Left lung (tissue), 14 donors: ENCODE data around the gene CPSF7. TPM values are rescaled to one million over a fixed set of nuclear protein-coding genes. Genes with fewer than 3 reads are reported as not detected.
A peak's percentile ranks its signal among the peaks of the same experiment; 100 is the strongest.

Source experiments
- ATAC-seq: fragments of 200-7000 bp; cut with Tn5 transposase; one replicate; pipeline ENCODE4 v1.9.1; 2020; ENCODE audit warnings: moderate library complexity
- DNase-seq, 4 donors: peaks; one replicate each; pipeline ENCODE4 v3.0.0-alpha.2; 2013 to 2020
- H3K27ac ChIP-seq, 2 donors: fragments of 200-600 bp; sonication (generic) in 1 of 2; one replicate each; pipeline versions ENCODE4 v1.5.0 to v1.8.0; 2020 to 2021
- H3K27me3 ChIP-seq, 2 donors: fragments of 200-600 bp; sonication (generic) in 1 of 2; one replicate each; pipeline versions ENCODE4 v1.5.0 to v1.8.0; 2020 to 2021
- H3K36me3 ChIP-seq, 2 donors: fragments of 200-600 bp; sonication (generic) in 1 of 2; one replicate each; pipeline versions ENCODE4 v1.5.0 to v1.8.0; 2020 to 2021
- H3K4me1 ChIP-seq, 2 donors: fragments of 200-600 bp; one replicate each; pipeline ENCODE4 v1.8.0; 2021
- H3K4me3 ChIP-seq, 2 donors: fragments of 200-600 bp; sonication (generic) in 1 of 2; one replicate each; pipeline versions ENCODE4 v1.5.0 to v1.8.0; 2020 to 2021; ENCODE audit warnings: mild to moderate bottlenecking in 1 of 2
- H3K9me3 ChIP-seq, 2 donors: fragments of 200-600 bp; sonication (generic) in 1 of 2; one replicate each; pipeline versions ENCODE4 v1.5.0 to v1.8.0; 2020 to 2021
- intact Hi-C, 2 donors: fragments of 100-400 bp; cut with DNase I; formaldehyde crosslinking; loops; one replicate each; pipeline versions ENCODE4 v1.11.2 to v1.14.2; 2022
- long read RNA-seq, 12 donors: library from polyadenylated mRNA in 2 of 12; unstranded in 2 of 12; transcript quantifications; one replicate each; pipeline ENCODE4 v2.0.0 and lab custom pipeline, GENCODE V29; 2019 to 2026
- polyA plus RNA-seq, 6 donors: library from polyadenylated mRNA; unstranded; fragments of 120-200 nt; gene quantifications; one replicate each; pipeline ENCODE4 v1.2.1, GENCODE V29; 2013; ENCODE audit not compliant: insufficient read length in 6 of 6
- total RNA-seq, 2 donors: library from RNA; stranded (reverse); fragmentation: NEBNext Ultra II Directional; extraction: Animal tissue kit (Norgen Biotek cat#: 25700); gene quantifications; one replicate each; pipeline ENCODE4 v1.2.1, GENCODE V29; 2021
- TF ChIP-seq, protein P1 (sequence below), 2 donors: fragments of 200-600 bp; sonication (generic) in 1 of 2; IDR thresholded peaks; one replicate each; pipeline versions ENCODE4 v1.5.0 to v1.8.0; 2021; ENCODE audit warnings: antibody characterized with exemption in 2 of 2
- donor health status: DM: no; HTN: yes; CAD: no.
- donor health status: DM: no; HTN: no; CAD: no.

Gene CPSF7, protein sequence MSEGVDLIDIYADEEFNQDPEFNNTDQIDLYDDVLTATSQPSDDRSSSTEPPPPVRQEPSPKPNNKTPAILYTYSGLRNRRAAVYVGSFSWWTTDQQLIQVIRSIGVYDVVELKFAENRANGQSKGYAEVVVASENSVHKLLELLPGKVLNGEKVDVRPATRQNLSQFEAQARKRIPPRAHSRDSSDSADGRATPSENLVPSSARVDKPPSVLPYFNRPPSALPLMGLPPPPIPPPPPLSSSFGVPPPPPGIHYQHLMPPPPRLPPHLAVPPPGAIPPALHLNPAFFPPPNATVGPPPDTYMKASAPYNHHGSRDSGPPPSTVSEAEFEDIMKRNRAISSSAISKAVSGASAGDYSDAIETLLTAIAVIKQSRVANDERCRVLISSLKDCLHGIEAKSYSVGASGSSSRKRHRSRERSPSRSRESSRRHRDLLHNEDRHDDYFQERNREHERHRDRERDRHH
- total RNA-seq (10 to 100 TPM; 56.2 to 70.1 TPM), polyA plus RNA-seq (100 to 1,000 TPM; 106 to 124 (median 117) TPM)
- long read RNA-seq, donor 1, transcript CPSF7-222 (6 exons, 722 nt), result major isoform, 7 of 50 reads
- long read RNA-seq, donor 1, transcript CPSF7-205 (10 exons, 3,524 nt), result major isoform, 7 of 50 reads
- long read RNA-seq, donor 1, partial matches to known transcripts, result 31 of 50 reads
- long read RNA-seq, donor 1, other reads (novel, unspliced or antisense), result 0 of 50 reads
- long read RNA-seq, donor 2, transcript CPSF7-205 (10 exons, 3,524 nt), result minor isoform, 6 of 46 reads
- long read RNA-seq, donor 2, transcript CPSF7-222 (6 exons, 722 nt), result minor isoform, 6 of 46 reads
- long read RNA-seq, donor 2, transcript CPSF7-202 (10 exons, 3,650 nt), result major isoform, 9 of 46 reads
- long read RNA-seq, donor 2, partial matches to known transcripts, result 24 of 46 reads
- long read RNA-seq, donor 2, other reads (novel, unspliced or antisense), result 0 of 46 reads
- long read RNA-seq, donor 3, transcript CPSF7-205 (10 exons, 3,524 nt), result major isoform, 6 of 18 reads
- long read RNA-seq, donor 3, transcript CPSF7-202 (10 exons, 3,650 nt), result major isoform, 6 of 18 reads
- long read RNA-seq, donor 3, partial matches to known transcripts, result 6 of 18 reads
- long read RNA-seq, donor 3, other reads (novel, unspliced or antisense), result 0 of 18 reads
- long read RNA-seq, donor 4, result 0 reads
- long read RNA-seq, donor 5, transcript CPSF7-202 (10 exons, 3,650 nt), result major isoform, 6 of 123 reads
- long read RNA-seq, donor 5, transcript CPSF7-205 (10 exons, 3,524 nt), result minor isoform, 5 of 123 reads
- long read RNA-seq, donor 5, partial matches to known transcripts, result 95 of 123 reads
- long read RNA-seq, donor 5, other reads (novel, unspliced or antisense), result 12 of 123 reads
- long read RNA-seq, donor 6, transcript CPSF7-202 (10 exons, 3,650 nt), result major isoform, 5 of 32 reads
- long read RNA-seq, donor 6, partial matches to known transcripts, result 23 of 32 reads
- long read RNA-seq, donor 6, other reads (novel, unspliced or antisense), result 0 of 32 reads
- long read RNA-seq, donor 7, transcript CPSF7-205 (10 exons, 3,524 nt), result major isoform, 6 of 10 reads
- long read RNA-seq, donor 7, partial matches to known transcripts, result 0 of 10 reads
- long read RNA-seq, donor 7, other reads (novel, unspliced or antisense), result 0 of 10 reads
- long read RNA-seq, donor 8, transcript CPSF7-205 (10 exons, 3,524 nt), result minor isoform, 10 of 28 reads
- long read RNA-seq, donor 8, transcript CPSF7-202 (10 exons, 3,650 nt), result major isoform, 12 of 28 reads
- long read RNA-seq, donor 8, partial matches to known transcripts, result 0 of 28 reads
- long read RNA-seq, donor 8, other reads (novel, unspliced or antisense), result 0 of 28 reads
- long read RNA-seq, donor 9, result 0 reads
- long read RNA-seq, donor 10, partial matches to known transcripts, result 0 of 2 reads
- long read RNA-seq, donor 10, other reads (novel, unspliced or antisense), result 1 of 2 reads
- long read RNA-seq, donor 11, transcript CPSF7-205 (10 exons, 3,524 nt), result major isoform, 5 of 27 reads
- long read RNA-seq, donor 11, transcript CPSF7-202 (10 exons, 3,650 nt), result major isoform, 5 of 27 reads
- long read RNA-seq, donor 11, partial matches to known transcripts, result 13 of 27 reads
- long read RNA-seq, donor 11, other reads (novel, unspliced or antisense), result 0 of 27 reads
- long read RNA-seq, donor 12, partial matches to known transcripts, result 0 of 11 reads
- long read RNA-seq, donor 12, other reads (novel, unspliced or antisense), result 0 of 11 reads

DNA sequence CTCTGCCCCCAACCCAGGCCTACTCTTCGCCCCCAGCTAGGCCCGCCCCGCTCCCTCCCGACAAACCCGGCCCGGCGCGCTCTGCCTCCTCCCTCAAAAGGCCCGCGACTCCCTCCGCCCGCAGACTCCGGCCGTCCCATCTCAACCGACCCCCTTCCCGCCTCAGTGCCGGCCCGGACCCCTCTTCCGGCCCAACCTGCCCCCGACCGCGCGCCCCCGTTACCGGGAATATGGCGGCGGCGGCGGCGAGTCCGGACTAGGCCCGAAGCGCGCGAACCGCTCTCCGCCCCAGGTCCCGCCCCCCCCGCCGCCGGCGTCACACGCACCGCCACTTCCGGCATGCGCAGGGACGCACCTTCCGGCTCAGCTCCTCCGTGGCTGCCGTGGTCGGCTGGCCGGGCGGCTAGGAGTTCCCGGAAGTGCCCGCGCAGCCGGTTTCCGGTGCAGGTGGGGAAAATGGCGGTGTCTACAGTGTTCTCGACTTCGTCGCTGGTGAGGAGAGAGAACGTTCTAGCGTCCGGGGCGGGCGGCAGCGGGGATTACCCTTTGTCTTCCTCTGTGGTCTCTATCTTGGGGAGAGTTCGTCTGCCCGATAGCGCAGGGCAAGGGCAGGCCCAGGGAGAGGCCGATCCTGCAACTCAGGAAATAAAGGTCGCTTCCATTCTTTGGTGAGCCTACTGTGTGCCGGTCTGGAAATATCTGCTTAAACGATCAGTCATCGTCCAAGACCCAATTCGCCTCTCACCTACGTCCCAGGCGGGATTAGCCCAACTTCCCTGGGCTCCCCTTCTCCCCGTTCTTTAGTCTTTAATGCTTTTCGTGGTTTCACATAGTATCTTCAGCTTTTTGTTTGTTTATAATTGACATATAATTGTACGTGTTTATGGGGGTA is at the start of gene CPSF7, which contains the start of gene SDHAF2:
Gene CPSF7 (minus strand): TSS at position 285 of the 892 bp plus-strand sequence. CDS start 740 bp downstream, outside the sequence.
Gene SDHAF2 (plus strand): TSS at position 434 of the 892 bp plus-strand sequence. CDS start 23 bp downstream, at position 457.
- Histone ChIP-seq H3K27ac (peak within 1 kb of the TSS; percentile 94), H3K4me1 (peaks cover 21 to 77% of the 10 kb centered on the region in 2 donors), H3K4me3 (peak within 1 kb of the TSS; percentile 73 to 89)

DNA sequence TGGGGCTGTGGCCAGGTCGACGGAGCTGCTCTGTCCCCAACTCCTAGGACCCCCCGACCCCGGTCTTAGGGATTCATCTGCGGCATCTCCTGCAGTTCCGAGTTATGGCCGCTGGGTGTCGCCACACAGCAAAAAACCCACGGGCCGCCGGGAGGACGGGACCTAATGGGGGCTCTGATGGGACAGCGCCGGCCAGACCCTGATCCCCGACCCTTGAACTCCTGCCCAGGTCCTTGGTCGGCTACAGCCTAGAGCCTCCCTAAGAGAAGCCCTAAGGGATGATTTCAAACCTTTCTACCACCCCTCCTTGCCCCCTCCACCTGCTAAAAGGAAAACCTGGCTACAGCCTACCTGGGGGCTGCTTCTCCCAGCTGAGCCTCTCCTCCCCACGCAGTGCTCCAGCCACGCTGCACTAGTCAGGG is 48.0 kb upstream of the CPSF7 start:
- no peaks in the 10 kb centered on the region for H3K9me3 ChIP-seq
- intact Hi-C loops, result loop anchor here in 1 of 2 donors (5.0 to 10.0 kb wide), 2 partner anchors 40 to 147 kb away; no protein-coding TSS in a partner anchor
- TF ChIP-seq, protein P1, sequence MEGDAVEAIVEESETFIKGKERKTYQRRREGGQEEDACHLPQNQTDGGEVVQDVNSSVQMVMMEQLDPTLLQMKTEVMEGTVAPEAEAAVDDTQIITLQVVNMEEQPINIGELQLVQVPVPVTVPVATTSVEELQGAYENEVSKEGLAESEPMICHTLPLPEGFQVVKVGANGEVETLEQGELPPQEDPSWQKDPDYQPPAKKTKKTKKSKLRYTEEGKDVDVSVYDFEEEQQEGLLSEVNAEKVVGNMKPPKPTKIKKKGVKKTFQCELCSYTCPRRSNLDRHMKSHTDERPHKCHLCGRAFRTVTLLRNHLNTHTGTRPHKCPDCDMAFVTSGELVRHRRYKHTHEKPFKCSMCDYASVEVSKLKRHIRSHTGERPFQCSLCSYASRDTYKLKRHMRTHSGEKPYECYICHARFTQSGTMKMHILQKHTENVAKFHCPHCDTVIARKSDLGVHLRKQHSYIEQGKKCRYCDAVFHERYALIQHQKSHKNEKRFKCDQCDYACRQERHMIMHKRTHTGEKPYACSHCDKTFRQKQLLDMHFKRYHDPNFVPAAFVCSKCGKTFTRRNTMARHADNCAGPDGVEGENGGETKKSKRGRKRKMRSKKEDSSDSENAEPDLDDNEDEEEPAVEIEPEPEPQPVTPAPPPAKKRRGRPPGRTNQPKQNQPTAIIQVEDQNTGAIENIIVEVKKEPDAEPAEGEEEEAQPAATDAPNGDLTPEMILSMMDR (IDR thresholded peaks at IDR 0.05), result peak; percentile 90 to 92
- H3K27me3 ChIP-seq, result peaks cover 0 to 18% of the 10 kb centered on the region in 2 donors
- ATAC-seq (peak; percentile 55), DNase-seq (peak in 2 of 4 donors; percentile 51 to 88)
- H3K4me3 ChIP-seq, result no peak overlapping the region
- peaks cover 0 to 14% of the 10 kb centered on the region in 2 donors for H3K36me3 ChIP-seq
- H3K27ac ChIP-seq, result no peak overlapping the region
- H3K4me1 ChIP-seq, result peaks cover 5 to 7% of the 10 kb centered on the region in 2 donors

More for the DNA sequence above, at the start of gene CPSF7, which contains the start of gene SDHAF2:
- TF ChIP-seq, protein P1 (IDR thresholded peaks at IDR 0.05), result no peak
- ATAC-seq (peak; percentile 98), DNase-seq (peak; percentile 88 to 100 (median 98))
- H3K9me3 ChIP-seq, result no peaks in the 10 kb centered on the region
- peaks cover 0 to 51% of the 10 kb centered on the region in 2 donors for H3K36me3 ChIP-seq
- H3K27me3 ChIP-seq, result no peaks in the 10 kb centered on the region
- intact Hi-C loops, result no loop called here

DNA sequence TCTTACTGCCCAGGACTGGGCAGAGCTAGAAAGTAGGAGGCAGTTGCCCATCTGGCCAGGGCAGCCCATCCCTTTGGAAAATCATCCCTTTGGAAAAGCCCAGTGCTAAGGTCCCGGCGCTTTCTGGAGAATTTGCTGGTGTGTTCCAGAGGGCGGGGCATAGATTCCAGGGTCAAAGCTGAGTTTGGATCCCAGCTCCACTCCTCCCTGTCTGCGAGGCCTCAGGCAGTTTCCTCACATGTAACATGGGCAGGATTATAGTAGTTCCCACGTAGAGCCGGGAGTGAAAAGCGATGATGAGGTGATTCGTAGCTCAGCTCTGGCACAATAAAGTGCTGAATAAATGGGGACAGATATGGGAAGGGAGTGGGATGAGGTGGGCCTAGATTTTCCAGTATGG is 47.4 kb upstream of the CPSF7 start:
- intact Hi-C loops, result loop anchor here in 1 of 2 donors (5.0 to 10.0 kb wide), 2 partner anchors 40 to 148 kb away; no protein-coding TSS in a partner anchor
- TF ChIP-seq, protein P1 (IDR thresholded peaks at IDR 0.05), result no peak
- ATAC-seq, result no peak

More for the DNA sequence above, 47.4 kb upstream of the CPSF7 start:
- peaks cover 0 to 12% of the 10 kb centered on the region in 2 donors for H3K27me3 ChIP-seq
- no peak overlapping the region for H3K27ac ChIP-seq
- H3K36me3 ChIP-seq, result peaks cover 0 to 15% of the 10 kb centered on the region in 2 donors
- no peaks in the 10 kb centered on the region for H3K9me3 ChIP-seq
- H3K4me1 ChIP-seq, result peaks cover 7 to 11% of the 10 kb centered on the region in 2 donors
- no peak overlapping the region for H3K4me3 ChIP-seq
- DNase-seq, result no peak
